Measurements from ENCODE around the gene RPLP2. TPM values are rescaled to one million over a fixed set of nuclear protein-coding genes. Genes with fewer than 3 reads are reported as not detected.

The RPLP2 gene
- total RNA-seq, 1 experiment from 2014 or later: 2,142 TPM

DNA sequence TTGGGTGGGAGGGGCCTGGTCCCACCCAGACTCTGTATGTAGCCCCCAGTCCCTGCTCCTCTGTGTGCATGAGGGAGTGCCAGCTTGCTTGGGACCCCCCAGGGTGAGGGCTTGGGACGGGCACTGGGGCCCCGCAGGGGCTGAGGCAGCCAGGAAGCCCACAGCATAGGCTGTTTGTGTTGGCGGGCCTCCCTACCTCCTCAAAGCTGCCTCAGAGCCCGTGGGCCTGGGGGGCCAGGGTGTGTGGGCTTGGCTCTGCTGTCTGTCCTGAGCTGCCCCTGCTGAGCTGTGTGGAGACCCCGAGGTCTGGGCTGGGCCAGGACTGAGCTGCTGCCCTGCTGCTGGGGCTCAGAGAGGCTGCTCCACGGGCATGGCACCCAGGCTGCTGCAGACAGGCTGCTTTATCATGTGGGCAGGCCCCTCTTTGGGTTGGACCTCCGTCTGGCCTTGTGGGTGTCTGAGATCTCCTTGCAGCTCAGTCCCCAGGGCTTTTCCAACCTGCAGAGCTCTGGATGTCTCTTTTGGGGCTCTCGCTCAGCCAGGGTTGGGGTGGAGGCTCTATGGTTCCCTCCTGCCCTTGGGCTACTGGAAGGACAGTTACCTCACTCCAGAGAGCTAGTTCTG is 36.2 kb downstream of the RPLP2 start:
- no TSS peak for BruUV-seq (replicated peaks)

DNA sequence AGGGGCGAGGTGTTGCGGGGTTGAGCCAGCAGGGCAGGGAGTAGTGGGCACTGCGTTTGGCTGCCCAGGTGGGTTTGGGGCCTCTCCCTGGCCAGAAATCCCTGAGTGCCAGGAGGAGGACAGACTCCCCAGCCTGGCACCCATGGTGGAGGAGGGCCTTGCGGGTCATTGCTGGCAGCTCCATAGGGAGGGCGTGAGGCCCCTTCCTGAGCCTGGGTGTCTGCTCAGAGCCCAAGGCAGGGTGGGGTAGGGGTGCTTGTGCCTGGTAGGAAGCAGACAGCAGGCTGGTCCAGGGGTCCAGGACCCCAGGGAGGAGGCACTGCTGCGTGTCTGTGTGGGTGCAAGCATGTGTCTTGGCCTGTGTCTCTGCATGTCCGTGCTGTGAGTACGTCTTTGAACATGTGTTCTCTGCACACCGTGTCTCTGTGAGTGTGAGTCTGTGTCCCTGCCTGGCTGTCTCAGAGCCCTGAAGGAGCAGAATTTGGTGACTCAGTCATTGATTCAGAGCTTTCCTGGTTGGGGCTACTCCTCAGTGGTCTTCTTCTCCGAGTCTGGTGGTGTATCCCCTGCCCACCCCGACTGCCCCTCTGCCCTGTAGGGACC is 36.8 kb downstream of the RPLP2 start:
- peaks cover 15% of the 10 kb centered on the region for H3K4me1 Mint-ChIP-seq (ENCODE audit: insufficient read depth, unreplicated experiment)
- H3K36me3 Mint-ChIP-seq (ENCODE audit: insufficient read depth, unreplicated experiment): peaks cover 33% of the 10 kb centered on the region
- no TSS peak for BruUV-seq (replicated peaks)
- peak; percentile 47 for DNase-seq (ENCODE audit: unreplicated experiment)
- peak overlapping the region; percentile 39 for H3K4me3 Mint-ChIP-seq (ENCODE audit: unreplicated experiment)
- no peaks in the 10 kb centered on the region for H3K9me3 Mint-ChIP-seq (ENCODE audit: unreplicated experiment)
- H3K27me3 Mint-ChIP-seq (ENCODE audit: insufficient read depth, unreplicated experiment): no peaks in the 10 kb centered on the region
- peak overlapping the region; percentile 28 for H3K27ac Mint-ChIP-seq (ENCODE audit: low read depth, unreplicated experiment)
- TF ChIP-seq, protein P1, sequence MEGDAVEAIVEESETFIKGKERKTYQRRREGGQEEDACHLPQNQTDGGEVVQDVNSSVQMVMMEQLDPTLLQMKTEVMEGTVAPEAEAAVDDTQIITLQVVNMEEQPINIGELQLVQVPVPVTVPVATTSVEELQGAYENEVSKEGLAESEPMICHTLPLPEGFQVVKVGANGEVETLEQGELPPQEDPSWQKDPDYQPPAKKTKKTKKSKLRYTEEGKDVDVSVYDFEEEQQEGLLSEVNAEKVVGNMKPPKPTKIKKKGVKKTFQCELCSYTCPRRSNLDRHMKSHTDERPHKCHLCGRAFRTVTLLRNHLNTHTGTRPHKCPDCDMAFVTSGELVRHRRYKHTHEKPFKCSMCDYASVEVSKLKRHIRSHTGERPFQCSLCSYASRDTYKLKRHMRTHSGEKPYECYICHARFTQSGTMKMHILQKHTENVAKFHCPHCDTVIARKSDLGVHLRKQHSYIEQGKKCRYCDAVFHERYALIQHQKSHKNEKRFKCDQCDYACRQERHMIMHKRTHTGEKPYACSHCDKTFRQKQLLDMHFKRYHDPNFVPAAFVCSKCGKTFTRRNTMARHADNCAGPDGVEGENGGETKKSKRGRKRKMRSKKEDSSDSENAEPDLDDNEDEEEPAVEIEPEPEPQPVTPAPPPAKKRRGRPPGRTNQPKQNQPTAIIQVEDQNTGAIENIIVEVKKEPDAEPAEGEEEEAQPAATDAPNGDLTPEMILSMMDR (IDR thresholded peaks at IDR 0.05; ENCODE audit: unreplicated experiment): no peak
- ChIA-PET POLR2A (interaction anchor here (0.6 to 2.7 kb wide), 13 partner anchors 10 to 430 kb away, joined by 3 to 18 read pairs (median 4); partner anchors contain the start of gene PNPLA2), CTCF (interaction anchor here (0.6 to 1.1 kb wide), 4 partner anchors 12 to 205 kb away, joined by 3 to 4 read pairs (median 3); no protein-coding TSS in a partner anchor)
- intact Hi-C loops (cut with micrococcal nuclease): no loop called here

More for the DNA sequence above, 36.2 kb downstream of the RPLP2 start:
- TF ChIP-seq, protein P1 (IDR thresholded peaks at IDR 0.05; ENCODE audit: unreplicated experiment): no peak
- Mint-ChIP-seq H3K27ac (ENCODE audit: low read depth, unreplicated experiment) (peak overlapping the region; percentile 28), H3K9me3 (ENCODE audit: unreplicated experiment) (no peaks in the 10 kb centered on the region), H3K36me3 (ENCODE audit: insufficient read depth, unreplicated experiment) (peaks cover 38% of the 10 kb centered on the region), H3K4me3 (ENCODE audit: unreplicated experiment) (peak overlapping the region; percentile 39), H3K4me1 (ENCODE audit: insufficient read depth, unreplicated experiment) (peaks cover 16% of the 10 kb centered on the region), H3K27me3 (ENCODE audit: insufficient read depth, unreplicated experiment) (no peaks in the 10 kb centered on the region)
- no peak for DNase-seq (ENCODE audit: unreplicated experiment)
- intact Hi-C loops (cut with micrococcal nuclease): loop anchor here (2.0 kb wide), 1 partner anchor 205 kb away; no protein-coding TSS in a partner anchor
- POLR2A ChIA-PET: interaction anchor here (0.7 to 2.7 kb wide), 11 partner anchors 11 to 51 kb away, joined by 3 to 18 read pairs (median 4); partner anchors contain the start of genes PIDD1 and PNPLA2
- CTCF ChIA-PET: interaction anchor here (0.8 to 1.0 kb wide), 2 partner anchors 11 to 31 kb away, joined by 3 to 4 read pairs; no protein-coding TSS in a partner anchor

- ChIA-PET CTCF (interaction anchor here (0.9 to 1.0 kb wide), 4 partner anchors 9 to 204 kb away, joined by 3 to 6 read pairs (median 4); no protein-coding TSS in a partner anchor), POLR2A (interaction anchor here (0.8 to 2.7 kb wide), 4 partner anchors 9 to 29 kb away, joined by 3 to 16 read pairs (median 9); partner anchors contain the start of gene PNPLA2)
- no peak for DNase-seq (ENCODE audit: unreplicated experiment)
- H3K4me1 Mint-ChIP-seq (ENCODE audit: insufficient read depth, unreplicated experiment): peaks cover 15% of the 10 kb centered on the region
- no peak overlapping the region for H3K27ac Mint-ChIP-seq (ENCODE audit: low read depth, unreplicated experiment)
- intact Hi-C loops (cut with micrococcal nuclease): no loop called here
- H3K27me3 Mint-ChIP-seq (ENCODE audit: insufficient read depth, unreplicated experiment): no peaks in the 10 kb centered on the region
- BruUV-seq (replicated peaks): no TSS peak
- H3K9me3 Mint-ChIP-seq (ENCODE audit: unreplicated experiment): no peaks in the 10 kb centered on the region
- H3K36me3 Mint-ChIP-seq (ENCODE audit: insufficient read depth, unreplicated experiment): peaks cover 28% of the 10 kb centered on the region
- TF ChIP-seq, protein P1 (IDR thresholded peaks at IDR 0.05; ENCODE audit: unreplicated experiment): no peak
- no peak overlapping the region for H3K4me3 Mint-ChIP-seq (ENCODE audit: unreplicated experiment)
These were observed 38.1 kb downstream of the RPLP2 start for GRCh38 chr11:847876-848275.

DNA sequence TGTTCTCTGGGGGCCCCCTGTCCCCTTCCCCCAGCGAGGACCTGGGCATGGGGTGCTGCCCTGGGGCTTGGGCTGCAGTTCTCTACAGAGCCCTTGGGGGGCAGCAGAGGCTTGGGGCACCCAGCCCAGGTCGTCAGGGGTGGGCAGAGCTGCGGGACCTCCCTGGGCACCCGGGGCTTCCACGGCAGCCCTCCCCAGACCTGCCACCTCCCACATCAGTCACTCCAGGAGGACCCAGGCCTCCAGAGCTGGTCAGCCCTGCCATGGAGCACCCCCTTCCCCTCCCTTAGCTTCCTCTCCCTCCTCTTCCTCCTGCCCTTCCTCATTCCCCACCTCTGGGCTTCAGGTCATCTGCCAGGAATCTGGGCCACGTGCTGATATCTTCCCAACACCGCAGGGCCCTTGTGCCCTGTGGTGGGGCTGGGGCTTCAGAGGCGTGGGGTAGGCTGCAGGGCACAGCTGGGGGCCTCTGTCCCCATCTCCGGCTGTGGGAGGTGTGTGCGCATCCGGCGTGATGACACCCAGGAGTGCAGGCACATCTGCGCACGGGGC is 38.7 kb downstream of the RPLP2 start:
- no peaks in the 10 kb centered on the region for H3K27me3 Mint-ChIP-seq (ENCODE audit: insufficient read depth, unreplicated experiment)
- CTCF ChIA-PET: interaction anchor here (0.9 to 1.0 kb wide), 3 partner anchors 8 to 203 kb away, joined by 4 to 6 read pairs (median 4); no protein-coding TSS in a partner anchor
- POLR2A ChIA-PET: interaction anchor here (2.7 kb wide), 2 partner anchors 18 to 29 kb away, joined by 14 to 16 read pairs; partner anchors contain the start of gene PNPLA2
- H3K9me3 Mint-ChIP-seq (ENCODE audit: unreplicated experiment): no peaks in the 10 kb centered on the region
- no TSS peak for BruUV-seq (replicated peaks)
- H3K4me1 Mint-ChIP-seq (ENCODE audit: insufficient read depth, unreplicated experiment): peaks cover 15% of the 10 kb centered on the region
- intact Hi-C loops (cut with micrococcal nuclease): no loop called here
- no peak overlapping the region for H3K4me3 Mint-ChIP-seq (ENCODE audit: unreplicated experiment)
- no peak overlapping the region for H3K27ac Mint-ChIP-seq (ENCODE audit: low read depth, unreplicated experiment)
- peak; percentile 40 for DNase-seq (ENCODE audit: unreplicated experiment)
- H3K36me3 Mint-ChIP-seq (ENCODE audit: insufficient read depth, unreplicated experiment): peaks cover 28% of the 10 kb centered on the region
- TF ChIP-seq, protein P1 (IDR thresholded peaks at IDR 0.05; ENCODE audit: unreplicated experiment): peak; percentile 87
